ENCODE measurements around the gene MSANTD2.
A peak's percentile ranks its signal among the peaks of the same experiment; 100 is the strongest.
"Not testable (repeated sequence)": the region's sequence is repeated elsewhere in the genome, so short reads cannot be mapped to it uniquely, and the experiment has no call there.

Gene MSANTD2

GRCh38 chr11:124770959-124771358 is 29.2 kb downstream of the MSANTD2 start:
- not testable (repeated sequence) for DNase-seq (ENCODE audit: low read depth in 2 of 2)

GRCh38 chr11:124769806-124770774 is 30.1 kb downstream of the MSANTD2 start:
- DNase-seq (ENCODE audit: low read depth in 2 of 2): no peak

GRCh38 chr11:124768914-124769313 is 31.3 kb downstream of the MSANTD2 start:
- DNase-seq (ENCODE audit: low read depth in 2 of 2): no peak

GRCh38 chr11:124766156-124766555 is 34.0 kb downstream of the MSANTD2 start:
- DNase-seq (ENCODE audit: low read depth in 2 of 2): no peak

- DNase-seq (ENCODE audit: low read depth in 2 of 2): peak; percentile 82 to 85
Observed at GRCh38 chr11:124763156-124763947, 36.9 kb downstream of the MSANTD2 start.

- peak in 1 of 2 donors; percentile 26 for DNase-seq (ENCODE audit: low read depth in 2 of 2)
Observed at GRCh38 chr11:124762624-124763155, 37.5 kb downstream of the MSANTD2 start.

GRCh38 chr11:124762105-124762623 is 38.0 kb downstream of the MSANTD2 start, which contains the start of gene ESAM:
Gene ESAM (minus strand): TSS chr11:124762290. CDS start chr11:124762154, 136 bp downstream.
- DNase-seq (ENCODE audit: low read depth in 2 of 2): peak; percentile 56 to 61

- no peak for DNase-seq (ENCODE audit: low read depth in 2 of 2)
Observed at GRCh38 chr11:124761301-124762104, 38.7 kb downstream of the MSANTD2 start.

GRCh38 chr11:124760806-124761205 is 39.4 kb downstream of the MSANTD2 start:
- no peak for DNase-seq (ENCODE audit: low read depth in 2 of 2)

GRCh38 chr11:124760205-124760652 is 40.0 kb downstream of the MSANTD2 start:
- no peak for DNase-seq (ENCODE audit: low read depth in 2 of 2)

GRCh38 chr11:124759266-124760204 is 40.7 kb downstream of the MSANTD2 start:
- DNase-seq (ENCODE audit: low read depth in 2 of 2): no peak

- peak; percentile 43 to 59 for DNase-seq (ENCODE audit: low read depth in 2 of 2)
Observed at GRCh38 chr11:124758355-124759265, 41.6 kb downstream of the MSANTD2 start.

- DNase-seq (ENCODE audit: low read depth in 2 of 2): no peak
Observed at GRCh38 chr11:124757320-124757719, 42.9 kb downstream of the MSANTD2 start.

GRCh38 chr11:124756753-124757227 is 43.4 kb downstream of the MSANTD2 start:
- DNase-seq (ENCODE audit: low read depth in 2 of 2): no peak

- DNase-seq (ENCODE audit: low read depth in 2 of 2): no peak
Observed at GRCh38 chr11:124756033-124756752, 44.0 kb downstream of the MSANTD2 start.

GRCh38 chr11:124754710-124755109 is 45.5 kb downstream of the MSANTD2 start:
- DNase-seq (ENCODE audit: low read depth in 2 of 2): no peak

GRCh38 chr11:124754309-124754708 is 45.9 kb downstream of the MSANTD2 start:
- no peak for DNase-seq (ENCODE audit: low read depth in 2 of 2)

GRCh38 chr11:124753624-124754023 is 46.6 kb downstream of the MSANTD2 start:
- no peak for DNase-seq (ENCODE audit: low read depth in 2 of 2)
